Measurements from ENCODE around the gene FAU. TPM values are rescaled to one million over a fixed set of nuclear protein-coding genes. Genes with fewer than 3 reads are reported as not detected.

Gene FAU
- total and polyA plus RNA-seq, 9 of the 15 experiments (the other 6 are each of a cell fraction or from before 2014, with no cell fraction given): 433 to 1,827 (median 942) TPM

DNA sequence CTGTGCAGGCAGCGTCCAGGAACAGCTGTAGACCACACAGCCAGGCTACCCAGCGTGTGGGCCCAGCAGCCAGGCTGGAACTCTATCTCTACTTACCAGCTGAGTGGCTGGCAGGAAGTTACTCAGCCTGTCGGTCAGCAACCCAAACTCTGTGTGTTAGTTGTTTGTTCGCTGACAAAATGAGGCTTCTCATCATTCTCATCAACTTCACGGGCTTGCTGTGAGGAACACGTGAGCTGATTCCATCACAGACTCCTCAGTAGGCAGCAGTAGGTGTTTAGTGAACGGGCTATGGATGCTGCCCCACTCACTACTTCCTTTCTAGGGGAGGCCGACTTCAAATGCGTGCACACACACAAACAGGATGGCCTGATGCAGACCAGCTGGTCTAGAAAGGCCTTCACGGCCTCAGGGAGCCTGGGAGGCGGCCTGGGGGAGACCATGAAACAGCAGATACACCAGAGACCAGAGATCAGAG lies 47.3 kb upstream of the FAU start (continued):
- TF ChIP-seq, protein P1, sequence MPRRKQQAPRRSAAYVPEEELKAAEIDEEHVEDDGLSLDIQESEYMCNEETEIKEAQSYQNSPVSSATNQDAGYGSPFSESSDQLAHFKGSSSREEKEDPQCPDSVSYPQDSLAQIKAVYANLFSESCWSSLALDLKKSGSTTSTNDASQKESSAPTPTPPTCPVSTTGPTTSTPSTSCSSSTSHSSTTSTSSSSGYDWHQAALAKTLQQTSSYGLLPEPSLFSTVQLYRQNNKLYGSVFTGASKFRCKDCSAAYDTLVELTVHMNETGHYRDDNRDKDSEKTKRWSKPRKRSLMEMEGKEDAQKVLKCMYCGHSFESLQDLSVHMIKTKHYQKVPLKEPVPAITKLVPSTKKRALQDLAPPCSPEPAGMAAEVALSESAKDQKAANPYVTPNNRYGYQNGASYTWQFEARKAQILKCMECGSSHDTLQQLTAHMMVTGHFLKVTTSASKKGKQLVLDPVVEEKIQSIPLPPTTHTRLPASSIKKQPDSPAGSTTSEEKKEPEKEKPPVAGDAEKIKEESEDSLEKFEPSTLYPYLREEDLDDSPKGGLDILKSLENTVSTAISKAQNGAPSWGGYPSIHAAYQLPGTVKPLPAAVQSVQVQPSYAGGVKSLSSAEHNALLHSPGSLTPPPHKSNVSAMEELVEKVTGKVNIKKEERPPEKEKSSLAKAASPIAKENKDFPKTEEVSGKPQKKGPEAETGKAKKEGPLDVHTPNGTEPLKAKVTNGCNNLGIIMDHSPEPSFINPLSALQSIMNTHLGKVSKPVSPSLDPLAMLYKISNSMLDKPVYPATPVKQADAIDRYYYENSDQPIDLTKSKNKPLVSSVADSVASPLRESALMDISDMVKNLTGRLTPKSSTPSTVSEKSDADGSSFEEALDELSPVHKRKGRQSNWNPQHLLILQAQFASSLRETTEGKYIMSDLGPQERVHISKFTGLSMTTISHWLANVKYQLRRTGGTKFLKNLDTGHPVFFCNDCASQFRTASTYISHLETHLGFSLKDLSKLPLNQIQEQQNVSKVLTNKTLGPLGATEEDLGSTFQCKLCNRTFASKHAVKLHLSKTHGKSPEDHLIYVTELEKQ (CRISPR knock-in tag; IDR thresholded peaks at IDR 0.05): no peak
- no peak for TF ChIP-seq FIP1L1 (IDR thresholded peaks at IDR 0.05; ENCODE audit: low read depth, low read length, poor library complexity, severe bottlenecking)
- TF ChIP-seq, protein P2, sequence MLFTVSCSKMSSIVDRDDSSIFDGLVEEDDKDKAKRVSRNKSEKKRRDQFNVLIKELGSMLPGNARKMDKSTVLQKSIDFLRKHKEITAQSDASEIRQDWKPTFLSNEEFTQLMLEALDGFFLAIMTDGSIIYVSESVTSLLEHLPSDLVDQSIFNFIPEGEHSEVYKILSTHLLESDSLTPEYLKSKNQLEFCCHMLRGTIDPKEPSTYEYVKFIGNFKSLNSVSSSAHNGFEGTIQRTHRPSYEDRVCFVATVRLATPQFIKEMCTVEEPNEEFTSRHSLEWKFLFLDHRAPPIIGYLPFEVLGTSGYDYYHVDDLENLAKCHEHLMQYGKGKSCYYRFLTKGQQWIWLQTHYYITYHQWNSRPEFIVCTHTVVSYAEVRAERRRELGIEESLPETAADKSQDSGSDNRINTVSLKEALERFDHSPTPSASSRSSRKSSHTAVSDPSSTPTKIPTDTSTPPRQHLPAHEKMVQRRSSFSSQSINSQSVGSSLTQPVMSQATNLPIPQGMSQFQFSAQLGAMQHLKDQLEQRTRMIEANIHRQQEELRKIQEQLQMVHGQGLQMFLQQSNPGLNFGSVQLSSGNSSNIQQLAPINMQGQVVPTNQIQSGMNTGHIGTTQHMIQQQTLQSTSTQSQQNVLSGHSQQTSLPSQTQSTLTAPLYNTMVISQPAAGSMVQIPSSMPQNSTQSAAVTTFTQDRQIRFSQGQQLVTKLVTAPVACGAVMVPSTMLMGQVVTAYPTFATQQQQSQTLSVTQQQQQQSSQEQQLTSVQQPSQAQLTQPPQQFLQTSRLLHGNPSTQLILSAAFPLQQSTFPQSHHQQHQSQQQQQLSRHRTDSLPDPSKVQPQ (CRISPR knock-in tag; IDR thresholded peaks at IDR 0.05; ENCODE audit: borderline replicate concordance): no peak
- no peak for TF ChIP-seq ZNF224 (CRISPR knock-in tag; IDR thresholded peaks at IDR 0.05)
- TF ChIP-seq, protein P3, sequence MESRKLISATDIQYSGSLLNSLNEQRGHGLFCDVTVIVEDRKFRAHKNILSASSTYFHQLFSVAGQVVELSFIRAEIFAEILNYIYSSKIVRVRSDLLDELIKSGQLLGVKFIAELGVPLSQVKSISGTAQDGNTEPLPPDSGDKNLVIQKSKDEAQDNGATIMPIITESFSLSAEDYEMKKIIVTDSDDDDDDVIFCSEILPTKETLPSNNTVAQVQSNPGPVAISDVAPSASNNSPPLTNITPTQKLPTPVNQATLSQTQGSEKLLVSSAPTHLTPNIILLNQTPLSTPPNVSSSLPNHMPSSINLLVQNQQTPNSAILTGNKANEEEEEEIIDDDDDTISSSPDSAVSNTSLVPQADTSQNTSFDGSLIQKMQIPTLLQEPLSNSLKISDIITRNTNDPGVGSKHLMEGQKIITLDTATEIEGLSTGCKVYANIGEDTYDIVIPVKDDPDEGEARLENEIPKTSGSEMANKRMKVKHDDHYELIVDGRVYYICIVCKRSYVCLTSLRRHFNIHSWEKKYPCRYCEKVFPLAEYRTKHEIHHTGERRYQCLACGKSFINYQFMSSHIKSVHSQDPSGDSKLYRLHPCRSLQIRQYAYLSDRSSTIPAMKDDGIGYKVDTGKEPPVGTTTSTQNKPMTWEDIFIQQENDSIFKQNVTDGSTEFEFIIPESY (CRISPR knock-in tag; IDR thresholded peaks at IDR 0.05): no peak; the same call in 1 of the 2 replicates
- TF ChIP-seq PYGO2 (tag; IDR thresholded peaks at IDR 0.05): no peak
- TF ChIP-seq, protein P4, sequence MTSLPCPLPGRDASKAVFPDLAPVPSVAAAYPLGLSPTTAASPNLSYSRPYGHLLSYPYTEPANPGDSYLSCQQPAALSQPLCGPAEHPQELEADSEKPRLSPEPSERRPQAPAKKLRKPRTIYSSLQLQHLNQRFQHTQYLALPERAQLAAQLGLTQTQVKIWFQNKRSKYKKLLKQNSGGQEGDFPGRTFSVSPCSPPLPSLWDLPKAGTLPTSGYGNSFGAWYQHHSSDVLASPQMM (CRISPR knock-in tag; IDR thresholded peaks at IDR 0.05): no peak
- TF ChIP-seq, protein P5, sequence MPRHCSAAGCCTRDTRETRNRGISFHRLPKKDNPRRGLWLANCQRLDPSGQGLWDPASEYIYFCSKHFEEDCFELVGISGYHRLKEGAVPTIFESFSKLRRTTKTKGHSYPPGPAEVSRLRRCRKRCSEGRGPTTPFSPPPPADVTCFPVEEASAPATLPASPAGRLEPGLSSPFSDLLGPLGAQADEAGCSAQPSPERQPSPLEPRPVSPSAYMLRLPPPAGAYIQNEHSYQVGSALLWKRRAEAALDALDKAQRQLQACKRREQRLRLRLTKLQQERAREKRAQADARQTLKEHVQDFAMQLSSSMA (CRISPR knock-in tag; IDR thresholded peaks at IDR 0.05): no peak
- no peak for TF ChIP-seq SMARCB1 (IDR thresholded peaks at IDR 0.05; ENCODE audit: insufficient read length, low read depth)
- peak; percentile 39; the same call in 1 of the 2 replicates for TF ChIP-seq BACH1 (tag; IDR thresholded peaks at IDR 0.05)
- no peak for TF ChIP-seq TGIF2 (CRISPR knock-in tag; IDR thresholded peaks at IDR 0.05)
- TF ChIP-seq SREBF1 (IDR thresholded peaks at IDR 0.05; ENCODE audit: borderline replicate concordance, low read depth, low read length): no peak
- TF ChIP-seq ZNF274 (IDR thresholded peaks at IDR 0.05; ENCODE audit: borderline replicate concordance, low read depth, low read length): no peak
- TF ChIP-seq, protein P6, sequence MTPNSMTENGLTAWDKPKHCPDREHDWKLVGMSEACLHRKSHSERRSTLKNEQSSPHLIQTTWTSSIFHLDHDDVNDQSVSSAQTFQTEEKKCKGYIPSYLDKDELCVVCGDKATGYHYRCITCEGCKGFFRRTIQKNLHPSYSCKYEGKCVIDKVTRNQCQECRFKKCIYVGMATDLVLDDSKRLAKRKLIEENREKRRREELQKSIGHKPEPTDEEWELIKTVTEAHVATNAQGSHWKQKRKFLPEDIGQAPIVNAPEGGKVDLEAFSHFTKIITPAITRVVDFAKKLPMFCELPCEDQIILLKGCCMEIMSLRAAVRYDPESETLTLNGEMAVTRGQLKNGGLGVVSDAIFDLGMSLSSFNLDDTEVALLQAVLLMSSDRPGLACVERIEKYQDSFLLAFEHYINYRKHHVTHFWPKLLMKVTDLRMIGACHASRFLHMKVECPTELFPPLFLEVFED (CRISPR knock-in tag; conservative IDR thresholded peaks at IDR 0.05): no peak
- no peak for TF ChIP-seq POLR2AphosphoS2 (IDR thresholded peaks at IDR 0.05; ENCODE audit: low read length)
